CD14-positive monocyte (primary cell): ENCODE results near the gene SLC6A11. TPM values are rescaled to one million over a fixed set of nuclear protein-coding genes. Genes with fewer than 3 reads are reported as not detected.

Experiments
- DNase-seq, 3 donors: peaks; one replicate each; pipeline ENCODE4 v3.0.0-alpha.2; 2011 to 2022
- H2AFZ ChIP-seq: 2 replicates; pipeline ENCODE4 v1.6.0; 2012; ENCODE audit warnings: mild to moderate bottlenecking, low read depth, low read length, inconsistent platforms; ENCODE audit not compliant: insufficient read depth, poor library complexity, severe bottlenecking
- H3K27ac ChIP-seq, 2 donors: 1 replicate in 1 of 2; 2 replicates in 1 of 2; pipeline ENCODE4 v1.5.1; 2012 to 2013; ENCODE audit warnings: low read length in 2 of 2, control low read depth in 1 of 2, inconsistent platforms in 1 of 2, low read depth in 1 of 2, mild to moderate bottlenecking in 1 of 2
- H3K27me3 ChIP-seq, 2 donors: one replicate each; pipeline versions ENCODE4 v1.6.0 to v1.6.1; 2011 to 2013; ENCODE audit warnings: low read length in 2 of 2; ENCODE audit not compliant: control insufficient read depth in 2 of 2, insufficient read depth in 2 of 2
- H3K36me3 ChIP-seq, 2 donors: replicated peaks in 1 of 2; 1 replicate in 1 of 2; 2 replicates in 1 of 2; pipeline versions ENCODE4 v1.5.1 to v1.6.1; 2012 to 2013; ENCODE audit warnings: low read length in 2 of 2, control low read depth in 1 of 2, inconsistent platforms in 1 of 2, mild to moderate bottlenecking in 1 of 2; ENCODE audit not compliant: insufficient read depth in 2 of 2, control insufficient read depth in 1 of 2
- H3K4me1 ChIP-seq, 2 donors: 1 replicate in 1 of 2; 2 replicates in 1 of 2; pipeline versions ENCODE4 v1.5.1 to v1.6.1; 2012 to 2013; ENCODE audit warnings: low read length in 2 of 2, control low read depth in 1 of 2, inconsistent platforms in 1 of 2, mild to moderate bottlenecking in 1 of 2, moderate library complexity in 1 of 2; ENCODE audit not compliant: insufficient read depth in 2 of 2, control insufficient read depth in 1 of 2
- H3K4me2 ChIP-seq: replicated peaks from 2 replicates; pipeline ENCODE3; 2012; ENCODE audit warnings: low read length, moderate library complexity, mild to moderate bottlenecking; ENCODE audit not compliant: poor library complexity, severe bottlenecking; ENCODE audit errors: extremely low read depth
- H3K4me3 ChIP-seq, 3 experiments: fragments of 200-600 bp in 1 of 3; sonication (generic) in 1 of 3; replicated peaks in 1 of 3; 1 replicate in 2 of 3; 2 replicates in 1 of 3; pipeline ENCODE4 v1.5.1; 2011 to 2013; ENCODE audit warnings: low read length in 3 of 3, mild to moderate bottlenecking in 3 of 3, control low read depth in 2 of 3, low read depth in 2 of 3, inconsistent platforms in 1 of 3, moderate library complexity in 1 of 3
- H3K79me2 ChIP-seq: 2 replicates; pipeline ENCODE4 v1.6.0; 2012; ENCODE audit warnings: mild to moderate bottlenecking, control low read depth, inconsistent platforms, low read length, moderate library complexity; ENCODE audit not compliant: insufficient read depth
- H3K9ac ChIP-seq: 2 replicates; pipeline ENCODE4 v1.6.0; 2017; ENCODE audit warnings: low read length, mild to moderate bottlenecking; ENCODE audit not compliant: insufficient read depth, poor library complexity, severe bottlenecking
- H3K9me3 ChIP-seq, 2 donors: replicated peaks in 1 of 2; 1 replicate in 1 of 2; 2 replicates in 1 of 2; pipeline versions ENCODE4 v1.5.1 to v1.6.1; 2012 to 2013; ENCODE audit warnings: low read length in 2 of 2, control low read depth in 1 of 2; ENCODE audit not compliant: control insufficient read depth in 1 of 2, insufficient read depth in 1 of 2
- H4K20me1 ChIP-seq: 2 replicates; pipeline ENCODE4 v1.6.0; 2012; ENCODE audit warnings: mild to moderate bottlenecking, low read length, control low read depth, moderate library complexity; ENCODE audit not compliant: insufficient read depth
- H3K27ac Mint-ChIP-seq, 7 donors: one replicate each; pipeline ENCODE4 v1.8.0; 2020; ENCODE audit warnings: mild to moderate bottlenecking in 7 of 7, mixed read lengths in 7 of 7, moderate library complexity in 6 of 7, inconsistent platforms in 2 of 7
- H3K27me3 Mint-ChIP-seq, 3 donors: one replicate each; pipeline ENCODE4 v1.8.0; 2021 to 2022; ENCODE audit warnings: low read depth in 3 of 3, mild to moderate bottlenecking in 3 of 3, mixed read lengths in 3 of 3, moderate library complexity in 3 of 3, inconsistent platforms in 1 of 3
- H3K36me3 Mint-ChIP-seq, 2 donors: one replicate each; pipeline ENCODE4 v1.8.0; 2020; ENCODE audit warnings: mixed read lengths in 2 of 2, inconsistent platforms in 1 of 2, mild to moderate bottlenecking in 1 of 2
- H3K4me1 Mint-ChIP-seq: one replicate; pipeline ENCODE4 v1.8.0; 2020; ENCODE audit warnings: mild to moderate bottlenecking, mixed read lengths
- H3K4me3 Mint-ChIP-seq, 2 donors: one replicate each; pipeline ENCODE4 v1.8.0; 2020; ENCODE audit warnings: mild to moderate bottlenecking in 2 of 2, mixed read lengths in 2 of 2, moderate library complexity in 1 of 2
- H3K9me3 Mint-ChIP-seq, 7 donors: one replicate each; pipeline ENCODE4 v1.8.0; 2020 to 2022; ENCODE audit warnings: mixed read lengths in 7 of 7, mild to moderate bottlenecking in 6 of 7, moderate library complexity in 6 of 7, inconsistent platforms in 2 of 7
- WGBS: methylation state at CpG from one replicate; pipeline ENCODE4 v1.1.5; 2013; ENCODE audit warnings: missing lambda C conversion rate; ENCODE audit not compliant: insufficient coverage; 5-methylcytosine and 5-hydroxymethylcytosine counted together
- intact Hi-C, 2 donors: fragments of 100-400 bp; cut with micrococcal nuclease; formaldehyde crosslinking; loops; one replicate each; pipeline versions ENCODE4 v1.15.0 to v1.15.1; 2023
- polyA plus RNA-seq, 3 donors: library from polyadenylated mRNA; depleted of rRNA in 1 of 3; unstranded in 2 of 3; stranded (reverse) in 1 of 3; fragments of 300-500 nt in 2 of 3; fragments of >200 nt in 1 of 3; fragmentation: Illumina TruSeq in 2 of 3; gene quantifications; 1 replicate in 2 of 3; 2 replicates in 1 of 3; pipeline ENCODE4 v1.2.3, GENCODE V29; 2012 to 2021
- TF ChIP-seq, protein P1 (sequence below): fragments of 200-600 bp; IDR thresholded peaks from one replicate; pipeline ENCODE4 v1.8.0; 2022; ENCODE audit warnings: antibody characterized with exemption, mild to moderate bottlenecking

SLC6A11 gene
- polyA plus RNA-seq, 3 donors, result not detected

DNA sequence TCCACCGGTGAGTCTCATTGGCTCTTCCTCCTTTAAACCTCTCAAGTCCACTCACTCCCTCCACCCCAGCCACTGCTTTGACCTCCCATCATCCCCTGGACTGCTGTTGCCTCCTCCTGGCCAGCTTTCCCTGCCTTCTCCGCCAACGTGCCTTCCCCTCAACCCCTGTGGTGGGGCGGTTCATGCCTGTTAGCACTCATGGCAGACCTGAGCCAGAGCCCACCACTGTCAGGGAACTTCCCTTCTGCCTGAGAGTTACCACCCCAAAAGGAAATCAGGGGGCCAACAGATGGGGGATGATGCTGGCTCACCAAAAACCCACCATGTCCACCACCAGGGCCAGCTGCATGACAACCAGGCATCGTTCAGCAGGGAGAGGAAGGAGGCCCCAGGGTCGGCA, 132.3 kb downstream of the SLC6A11 start:
- Mint-ChIP-seq H3K27ac (no peak overlapping the region), H3K27me3 (peaks cover 1 to 8% (median 5%) of the 10 kb centered on the region in 3 donors), H3K36me3 (no peaks in the 10 kb centered on the region), H3K9me3 (peaks cover 0 to 2% (median 0%) of the 10 kb centered on the region in 7 donors), H3K4me3 (no peak overlapping the region), H3K4me1 (no peaks in the 10 kb centered on the region)
- H3K36me3 ChIP-seq, result no peaks in the 10 kb centered on the region
- TF ChIP-seq, protein P1, sequence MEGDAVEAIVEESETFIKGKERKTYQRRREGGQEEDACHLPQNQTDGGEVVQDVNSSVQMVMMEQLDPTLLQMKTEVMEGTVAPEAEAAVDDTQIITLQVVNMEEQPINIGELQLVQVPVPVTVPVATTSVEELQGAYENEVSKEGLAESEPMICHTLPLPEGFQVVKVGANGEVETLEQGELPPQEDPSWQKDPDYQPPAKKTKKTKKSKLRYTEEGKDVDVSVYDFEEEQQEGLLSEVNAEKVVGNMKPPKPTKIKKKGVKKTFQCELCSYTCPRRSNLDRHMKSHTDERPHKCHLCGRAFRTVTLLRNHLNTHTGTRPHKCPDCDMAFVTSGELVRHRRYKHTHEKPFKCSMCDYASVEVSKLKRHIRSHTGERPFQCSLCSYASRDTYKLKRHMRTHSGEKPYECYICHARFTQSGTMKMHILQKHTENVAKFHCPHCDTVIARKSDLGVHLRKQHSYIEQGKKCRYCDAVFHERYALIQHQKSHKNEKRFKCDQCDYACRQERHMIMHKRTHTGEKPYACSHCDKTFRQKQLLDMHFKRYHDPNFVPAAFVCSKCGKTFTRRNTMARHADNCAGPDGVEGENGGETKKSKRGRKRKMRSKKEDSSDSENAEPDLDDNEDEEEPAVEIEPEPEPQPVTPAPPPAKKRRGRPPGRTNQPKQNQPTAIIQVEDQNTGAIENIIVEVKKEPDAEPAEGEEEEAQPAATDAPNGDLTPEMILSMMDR, result no peak
- intact Hi-C loops, result loop anchor here in 1 of 2 donors (5.0 to 10.0 kb wide), 4 partner anchors 109 to 706 kb away; no protein-coding TSS in a partner anchor
- H3K9me3 ChIP-seq, result no peaks in the 10 kb centered on the region
- no peak overlapping the region for H3K9ac ChIP-seq
- H4K20me1 ChIP-seq, result no peaks in the 10 kb centered on the region
- no peaks in the 10 kb centered on the region for H3K79me2 ChIP-seq
- 83% methylated on average over 1 of the region's 6 CpGs for WGBS
- no peaks in the 10 kb centered on the region for H3K4me1 ChIP-seq
- H3K27ac ChIP-seq, result no peak overlapping the region
- no peak overlapping the region for H2AFZ ChIP-seq
- DNase-seq, result no peak
- H3K27me3 ChIP-seq, result no peaks in the 10 kb centered on the region
- H3K4me2 ChIP-seq, result no peak overlapping the region
- H3K4me3 ChIP-seq, result no peak overlapping the region

DNA sequence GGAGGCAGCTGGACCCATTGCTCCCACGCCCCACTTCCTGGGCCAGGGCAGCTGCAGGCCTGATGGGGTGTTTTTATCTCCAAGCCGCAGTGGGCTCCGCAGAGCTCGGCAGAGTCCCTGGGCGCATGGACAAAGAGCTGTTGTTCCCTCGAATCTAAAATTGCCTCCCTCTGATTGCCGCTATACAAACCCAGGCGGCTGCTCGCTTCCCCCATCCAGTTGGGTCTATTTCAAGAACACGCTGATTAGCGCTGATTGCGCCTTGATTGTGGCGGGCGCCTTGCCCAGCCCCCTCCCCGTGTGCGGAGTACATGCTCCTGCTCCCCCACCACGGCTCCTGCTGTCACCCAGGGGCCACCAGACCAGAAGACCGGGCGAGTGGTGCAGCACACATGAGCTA, 133.2 kb downstream of the SLC6A11 start:
- intact Hi-C loops, result loop anchor here in 1 of 2 donors (5.0 to 10.0 kb wide), 4 partner anchors 108 to 706 kb away; no protein-coding TSS in a partner anchor
- Histone ChIP-seq H3K9ac (no peak overlapping the region), H3K9me3 (no peaks in the 10 kb centered on the region), H3K79me2 (no peaks in the 10 kb centered on the region), H4K20me1 (no peaks in the 10 kb centered on the region), H2AFZ (no peak overlapping the region), H3K27me3 (no peaks in the 10 kb centered on the region), H3K27ac (no peak overlapping the region), H3K36me3 (no peaks in the 10 kb centered on the region), H3K4me2 (no peak overlapping the region), H3K4me3 (no peak overlapping the region), H3K4me1 (no peaks in the 10 kb centered on the region)
- no peaks in the 10 kb centered on the region for H3K4me1 Mint-ChIP-seq
- no peaks in the 10 kb centered on the region for H3K36me3 Mint-ChIP-seq
- TF ChIP-seq, protein P1, result no peak
- H3K27ac Mint-ChIP-seq, result no peak overlapping the region
- 91% methylated on average over 17 of the region's 19 CpGs for WGBS
- peaks cover 1 to 8% (median 5%) of the 10 kb centered on the region in 3 donors for H3K27me3 Mint-ChIP-seq
- H3K4me3 Mint-ChIP-seq, result no peak overlapping the region
- DNase-seq, result no peak
- H3K9me3 Mint-ChIP-seq, result peaks cover 0 to 2% (median 0%) of the 10 kb centered on the region in 7 donors
